ENCODE data around the gene C10orf105. TPM values are rescaled to one million over a fixed set of nuclear protein-coding genes. Genes with fewer than 3 reads are reported as not detected.

The C10orf105 gene
- total and polyA plus RNA-seq, 11 donors: 0.03 to 0.57 (median 0.08) TPM; not detected in 6

- WGBS, 4 donors: 58 to 76% (median 70%) methylated on average over 3 to 9 of the region's 9 CpGs
- DNase-seq (no peak), ATAC-seq (no peak)
- H3K4me1 ChIP-seq: peaks cover 0 to 57% (median 35%) of the 10 kb centered on the region in 12 donors
- peak overlapping the region in 2 of 12 donors; percentile 78 to 95 for H3K27ac ChIP-seq
- TF ChIP-seq CTCF (IDR thresholded peaks at IDR 0.05): peak in 7 of 12 donors; percentile 14 to 44 (median 28)
- no peak for TF ChIP-seq POLR2A (IDR thresholded peaks at IDR 0.05)
- no peak overlapping the region for H3K4me3 ChIP-seq
- H3K36me3 ChIP-seq: no peaks in the 10 kb centered on the region
- intact Hi-C loops (cut with DNase I): loop anchor here in 4 of 10 donors (5.0 to 10.0 kb wide), 2 partner anchors 46 to 411 kb away; partner anchors contain the start of genes VSIR (in 3 of the 4) and SLC29A3 (in 1 of the 4)
- H3K27me3 ChIP-seq: no peaks in the 10 kb centered on the region
- no peaks in the 10 kb centered on the region for H3K9me3 ChIP-seq
These were observed 6.5 kb upstream of the C10orf105 start for GRCh38 chr10:71725998-71726579.

- Histone ChIP-seq H3K4me1 (peaks cover 0 to 52% (median 35%) of the 10 kb centered on the region in 12 donors), H3K27ac (peak overlapping the region in 1 of 12 donors; percentile 95), H3K9me3 (no peaks in the 10 kb centered on the region), H3K4me3 (no peak overlapping the region), H3K36me3 (no peaks in the 10 kb centered on the region), H3K27me3 (no peaks in the 10 kb centered on the region)
- DNase-seq (no peak), ATAC-seq (no peak)
- intact Hi-C loops (cut with DNase I): loop anchor here in 4 of 10 donors (5.0 to 10.0 kb wide), 2 partner anchors 47 to 410 kb away; partner anchors contain the start of genes VSIR (in 3 of the 4) and SLC29A3 (in 1 of the 4)
- TF ChIP-seq POLR2A (IDR thresholded peaks at IDR 0.05) (no peak), CTCF (IDR thresholded peaks at IDR 0.05) (no peak)
- 96 to 100% (median 98%) methylated on average over 9 to 14 of the region's 14 CpGs for WGBS, 4 donors
These were observed 5.7 kb upstream of the C10orf105 start for GRCh38 chr10:71725249-71725648.

GRCh38 chr10:71724539-71724938 is 5.0 kb upstream of the C10orf105 start:
- intact Hi-C loops (cut with DNase I): loop anchor here in 1 of 10 donors (10.0 kb wide), 1 partner anchor 410 kb away; the partner anchor contains the start of gene SLC29A3
- Histone ChIP-seq H3K4me1 (peaks cover 0 to 46% (median 34%) of the 10 kb centered on the region in 12 donors), H3K9me3 (no peaks in the 10 kb centered on the region), H3K27ac (no peak overlapping the region), H3K27me3 (no peaks in the 10 kb centered on the region), H3K36me3 (no peaks in the 10 kb centered on the region), H3K4me3 (no peak overlapping the region)
- WGBS, 4 donors: 97 to 100% (median 98%) methylated on average over 6 of the region's 6 CpGs
- no peak for ATAC-seq
- DNase-seq: no peak
- no peak for TF ChIP-seq POLR2A (IDR thresholded peaks at IDR 0.05)
- no peak for TF ChIP-seq CTCF (IDR thresholded peaks at IDR 0.05)

- no peak for TF ChIP-seq POLR2A (IDR thresholded peaks at IDR 0.05)
- no peak for TF ChIP-seq CTCF (IDR thresholded peaks at IDR 0.05)
- 87 to 98% (median 95%) methylated on average over 11 of the region's 11 CpGs for WGBS, 4 donors
- Histone ChIP-seq H3K4me1 (peaks cover 0 to 44% (median 33%) of the 10 kb centered on the region in 12 donors), H3K27ac (no peak overlapping the region), H3K27me3 (no peaks in the 10 kb centered on the region), H3K36me3 (no peaks in the 10 kb centered on the region), H3K4me3 (no peak overlapping the region), H3K9me3 (no peaks in the 10 kb centered on the region)
- ATAC-seq: no peak
- peak in 1 of 5 donors; percentile 15 for DNase-seq
- intact Hi-C loops (cut with DNase I): loop anchor here in 1 of 10 donors (10.0 kb wide), 1 partner anchor 409 kb away; the partner anchor contains the start of gene SLC29A3
These were observed 3.7 kb upstream of the C10orf105 start for GRCh38 chr10:71723311-71723710.

Data from heart left ventricle (tissue), 16 donors.